Fibroblast of pulmonary artery (primary cell): ENCODE results near the gene LRRC27.

Source experiments
- DNase-seq: peaks from one replicate; pipeline ENCODE4 v3.0.0-alpha.2; 2010; ENCODE audit warnings: low read depth
- H3K4me3 ChIP-seq: replicated peaks from 2 replicates; pipeline ENCODE4 v1.5.1; 2011; ENCODE audit warnings: low read depth, mild to moderate bottlenecking, control low read depth, low read length, moderate library complexity
- TF ChIP-seq, protein P1 (sequence below): IDR thresholded peaks from 2 replicates; pipeline ENCODE4 v1.5.1; 2011; ENCODE audit warnings: mild to moderate bottlenecking, control low read depth, low read length, inconsistent platforms; ENCODE audit errors: missing control alignments

The LRRC27 gene

DNA sequence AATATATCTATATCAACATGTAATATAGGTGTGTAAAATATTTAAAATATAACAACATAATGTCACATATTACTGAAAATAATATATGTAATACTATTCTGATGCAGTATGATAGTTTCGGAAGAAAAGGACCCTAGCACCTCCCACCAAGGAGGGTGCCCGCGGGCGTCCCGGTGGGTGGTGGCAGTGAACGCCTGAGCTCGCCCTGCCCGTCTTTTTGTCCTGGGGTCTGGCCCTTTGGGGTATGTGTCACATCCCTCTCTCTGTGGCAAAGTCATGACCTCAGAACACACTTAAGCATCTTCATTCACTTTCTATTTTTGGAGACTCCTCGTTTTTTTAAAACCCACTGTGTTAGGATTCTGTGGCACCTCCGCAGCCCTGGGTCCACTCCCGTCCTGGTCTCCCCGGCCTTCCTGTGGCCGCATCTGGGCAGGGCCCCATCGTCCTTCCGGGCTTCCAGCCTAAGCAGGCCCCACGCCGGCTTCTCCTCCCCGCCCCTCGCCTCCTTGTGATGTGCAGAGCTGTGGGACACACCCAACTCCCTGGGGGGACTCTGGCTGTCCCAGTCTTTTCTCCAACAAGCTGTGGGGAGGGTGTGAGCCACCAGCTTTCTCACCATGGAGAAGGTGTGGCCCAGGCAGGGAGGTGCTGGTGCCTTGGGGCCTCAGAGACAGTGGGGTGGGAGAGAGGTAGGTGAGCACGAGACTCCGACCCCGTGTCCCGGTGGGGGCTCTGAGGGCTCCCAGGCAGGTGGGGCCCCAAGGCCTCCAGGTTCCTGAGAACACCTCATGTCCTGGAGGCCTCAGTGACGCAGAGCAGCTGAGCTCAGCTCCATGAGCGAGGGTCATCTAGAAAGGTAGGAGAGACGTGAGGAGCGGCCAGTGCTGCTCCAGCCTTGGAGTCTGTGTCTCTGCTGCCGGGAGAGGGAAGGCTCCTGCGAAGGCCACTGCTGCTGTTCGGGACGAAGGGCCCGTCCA lies 81.5 kb downstream of the LRRC27 start:
- TF ChIP-seq, protein P1, sequence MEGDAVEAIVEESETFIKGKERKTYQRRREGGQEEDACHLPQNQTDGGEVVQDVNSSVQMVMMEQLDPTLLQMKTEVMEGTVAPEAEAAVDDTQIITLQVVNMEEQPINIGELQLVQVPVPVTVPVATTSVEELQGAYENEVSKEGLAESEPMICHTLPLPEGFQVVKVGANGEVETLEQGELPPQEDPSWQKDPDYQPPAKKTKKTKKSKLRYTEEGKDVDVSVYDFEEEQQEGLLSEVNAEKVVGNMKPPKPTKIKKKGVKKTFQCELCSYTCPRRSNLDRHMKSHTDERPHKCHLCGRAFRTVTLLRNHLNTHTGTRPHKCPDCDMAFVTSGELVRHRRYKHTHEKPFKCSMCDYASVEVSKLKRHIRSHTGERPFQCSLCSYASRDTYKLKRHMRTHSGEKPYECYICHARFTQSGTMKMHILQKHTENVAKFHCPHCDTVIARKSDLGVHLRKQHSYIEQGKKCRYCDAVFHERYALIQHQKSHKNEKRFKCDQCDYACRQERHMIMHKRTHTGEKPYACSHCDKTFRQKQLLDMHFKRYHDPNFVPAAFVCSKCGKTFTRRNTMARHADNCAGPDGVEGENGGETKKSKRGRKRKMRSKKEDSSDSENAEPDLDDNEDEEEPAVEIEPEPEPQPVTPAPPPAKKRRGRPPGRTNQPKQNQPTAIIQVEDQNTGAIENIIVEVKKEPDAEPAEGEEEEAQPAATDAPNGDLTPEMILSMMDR: no peak
- no peak overlapping the region for H3K4me3 ChIP-seq
- no peak for DNase-seq

DNA sequence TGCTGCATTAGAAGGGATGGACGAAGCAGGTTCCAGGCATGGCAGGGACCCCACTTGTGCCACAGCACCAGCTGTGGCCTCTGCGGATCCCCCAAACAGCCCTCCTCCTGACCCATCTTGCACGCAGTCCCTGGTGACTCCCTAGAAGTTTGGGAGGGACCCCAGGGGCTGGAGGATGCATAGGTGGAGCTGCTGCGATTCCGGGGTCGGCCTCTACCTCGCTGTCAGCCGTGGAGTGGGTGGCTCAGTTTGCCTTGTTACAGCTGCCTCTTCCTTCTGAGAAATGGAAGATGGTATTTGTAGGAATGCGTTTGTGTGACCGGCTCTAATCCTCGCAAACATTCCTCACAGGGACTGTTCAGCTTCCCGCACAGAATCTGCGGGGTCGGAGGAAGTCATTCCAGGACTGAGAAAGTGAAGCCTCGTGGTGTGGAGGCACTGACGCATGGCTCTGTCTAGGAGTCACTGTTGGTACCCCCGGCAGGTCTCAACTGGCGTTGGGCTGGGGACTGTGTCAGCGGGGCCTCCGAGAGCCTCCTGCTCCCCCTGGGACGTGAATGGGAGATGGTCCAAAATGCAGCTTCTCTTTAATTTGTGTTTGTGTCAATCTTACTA lies 82.5 kb downstream of the LRRC27 start:
- H3K4me3 ChIP-seq: no peak overlapping the region
- TF ChIP-seq, protein P1: no peak
- DNase-seq: no peak

DNA sequence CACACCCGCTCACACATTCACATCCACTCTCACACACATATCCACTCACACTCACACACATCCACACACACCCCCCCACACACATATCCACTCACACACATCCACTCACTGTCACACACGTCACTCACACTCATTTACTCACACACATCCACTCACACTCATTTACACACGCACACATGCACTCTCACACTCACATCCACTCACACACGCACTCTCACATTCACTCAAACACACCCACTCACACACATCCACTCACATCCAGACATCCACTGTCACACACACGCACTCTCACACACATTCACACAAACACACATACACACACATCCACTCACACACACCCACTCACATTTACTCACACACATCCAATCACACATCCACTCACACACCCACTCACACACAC lies 83.3 kb downstream of the LRRC27 start:
- H3K4me3 ChIP-seq: no peak overlapping the region
- DNase-seq: no peak
- TF ChIP-seq, protein P1: no peak

DNA sequence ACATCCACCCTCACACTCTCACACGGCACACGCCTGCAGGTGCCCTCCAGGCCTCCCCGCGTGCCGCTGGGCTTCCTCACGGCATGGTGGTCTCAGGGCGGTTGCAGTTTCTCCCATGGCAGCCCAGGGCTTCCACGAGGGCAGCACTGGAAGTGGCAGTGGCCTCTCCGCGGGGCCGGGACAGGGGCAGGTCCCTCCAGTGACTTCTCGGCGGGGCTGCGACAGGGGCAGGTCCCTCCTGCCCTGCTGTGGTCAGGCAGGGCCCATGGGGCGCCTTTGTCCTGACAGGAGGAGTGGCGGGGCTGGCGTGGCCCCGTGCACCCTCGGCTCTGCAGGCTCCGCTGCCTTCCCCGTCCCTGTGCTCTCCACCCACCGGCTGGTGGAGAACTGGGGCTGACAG lies 84.0 kb downstream of the LRRC27 start:
- no peak for DNase-seq
- no peak overlapping the region for H3K4me3 ChIP-seq
- TF ChIP-seq, protein P1: no peak

DNA sequence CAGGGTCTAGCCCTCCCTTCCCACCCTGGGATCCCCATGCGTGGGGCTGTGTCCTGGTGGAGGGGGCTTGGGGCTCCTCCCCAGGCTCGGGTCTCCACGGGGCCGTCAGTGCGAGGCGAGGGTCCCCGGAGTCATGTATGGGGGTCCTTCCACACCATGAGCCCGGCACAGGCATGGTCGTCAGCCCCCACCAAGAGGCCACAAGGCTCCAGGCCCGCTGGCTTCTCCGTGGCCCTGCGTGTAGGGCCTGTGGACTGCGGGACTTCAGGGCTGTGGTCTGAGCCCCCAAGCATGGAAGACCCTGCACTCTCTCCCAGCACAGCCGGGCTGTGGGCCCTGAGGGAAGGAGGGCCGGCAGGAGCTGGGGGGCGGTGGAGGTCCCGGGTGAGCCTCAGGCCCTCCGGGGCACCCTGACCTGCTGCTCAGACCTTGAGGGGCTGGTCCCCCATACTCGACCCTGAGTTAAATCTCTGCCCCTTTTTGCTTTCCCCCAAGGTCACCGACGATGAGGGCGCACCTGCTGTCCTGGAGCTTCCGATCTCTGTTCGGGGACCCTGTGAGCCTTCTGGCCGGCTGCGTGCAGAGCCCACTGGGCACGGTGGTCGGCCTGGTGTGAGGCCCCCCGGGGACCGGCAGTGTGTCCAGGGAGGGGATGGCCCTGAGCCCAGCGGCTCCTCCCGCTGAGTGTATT lies 84.7 kb downstream of the LRRC27 start:
- no peak for DNase-seq
- H3K4me3 ChIP-seq: no peak overlapping the region
- TF ChIP-seq, protein P1: no peak

DNA sequence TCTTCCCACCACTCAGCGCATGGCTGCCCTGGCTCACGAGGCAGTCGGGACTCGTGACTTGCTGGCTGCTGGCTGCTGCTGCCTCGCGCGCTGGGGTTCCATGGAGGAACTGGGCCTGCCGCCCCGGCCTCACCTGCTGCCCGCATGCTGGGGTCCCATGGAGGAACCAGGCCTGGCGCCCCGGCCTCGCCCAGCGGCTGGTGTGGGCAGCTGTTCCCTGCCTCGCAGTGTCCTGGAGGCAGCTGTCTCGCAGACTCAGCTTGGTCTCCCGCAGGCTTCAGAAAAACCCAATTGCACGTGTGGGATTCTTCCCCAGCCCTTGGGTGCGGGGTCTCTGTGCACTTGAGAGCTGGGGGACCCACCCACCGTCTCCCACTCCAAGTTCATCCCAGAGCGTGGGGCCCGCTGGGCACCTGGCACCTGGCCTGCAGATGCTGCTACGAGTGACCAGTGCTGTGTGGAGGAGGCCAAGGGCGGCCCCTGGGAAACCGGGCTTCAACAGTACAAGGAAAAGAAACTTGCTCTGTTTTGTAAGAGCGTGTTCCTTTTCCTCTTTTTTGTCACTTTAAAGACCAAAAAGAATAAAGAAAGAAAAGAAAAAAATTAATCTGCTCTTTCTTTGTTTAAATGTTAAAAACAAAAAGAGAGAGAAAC lies 85.4 kb downstream of the LRRC27 start:
- TF ChIP-seq, protein P1: no peak
- no peak for DNase-seq
- no peak overlapping the region for H3K4me3 ChIP-seq
